Lung (tissue), 12 donors: ENCODE data around the gene POMGNT2. TPM values are rescaled to one million over a fixed set of nuclear protein-coding genes. Genes with fewer than 3 reads are reported as not detected.

ENCODE experiments used
- ATAC-seq: fragments of 200-7000 bp; cut with Tn5 transposase; one replicate; pipeline ENCODE4 v1.9.1; 2020; ENCODE audit warnings: moderate number of reproducible peaks; ENCODE audit not compliant: insufficient read depth, low FRiP score
- DNase-seq, 3 donors: peaks; one replicate each; pipeline ENCODE4 v3.0.0-alpha.2; 2013 to 2017
- H3K27ac ChIP-seq, 2 donors: one replicate each; pipeline ENCODE4 v1.5.1; 2013; ENCODE audit warnings: mild to moderate bottlenecking in 2 of 2, moderate library complexity in 2 of 2, control low read depth in 1 of 2, inconsistent platforms in 1 of 2, low read depth in 1 of 2, low read length in 1 of 2
- H3K27me3 ChIP-seq, 3 donors: one replicate each; pipeline ENCODE4 v1.5.1; 2013; ENCODE audit warnings: low read length in 2 of 3; ENCODE audit not compliant: control insufficient read depth in 3 of 3, insufficient read depth in 3 of 3
- H3K36me3 ChIP-seq, 4 donors: one replicate each; pipeline ENCODE4 v1.5.1; 2013; ENCODE audit warnings: low read length in 4 of 4, mild to moderate bottlenecking in 1 of 4, moderate library complexity in 1 of 4; ENCODE audit not compliant: control insufficient read depth in 4 of 4, insufficient read depth in 4 of 4
- H3K4me1 ChIP-seq, 5 donors: one replicate each; pipeline ENCODE4 v1.5.1; 2013; ENCODE audit warnings: low read length in 5 of 5, mild to moderate bottlenecking in 2 of 5, moderate library complexity in 1 of 5; ENCODE audit not compliant: control insufficient read depth in 5 of 5, insufficient read depth in 5 of 5
- H3K4me3 ChIP-seq: one replicate; pipeline ENCODE4 v1.5.1; 2013; ENCODE audit warnings: mild to moderate bottlenecking, control low read depth, moderate library complexity
- H3K9ac ChIP-seq, 2 donors: one replicate each; pipeline ENCODE4 v1.5.1; 2013; ENCODE audit warnings: low read length in 2 of 2, control low read depth in 1 of 2; ENCODE audit not compliant: insufficient read depth in 1 of 2
- H3K9me3 ChIP-seq, 4 donors: one replicate each; pipeline ENCODE4 v1.5.1; 2013; ENCODE audit warnings: low read length in 3 of 4, mild to moderate bottlenecking in 1 of 4, moderate library complexity in 1 of 4; ENCODE audit not compliant: control insufficient read depth in 4 of 4, insufficient read depth in 3 of 4
- CTCF ChIP-seq: IDR thresholded peaks from 2 replicates; pipeline ENCODE4 v1.5.1; 2012; ENCODE audit warnings: mild to moderate bottlenecking; ENCODE audit errors: control extremely low read depth, extremely low read depth
- WGBS, 2 donors: extraction: QIAGEN DNeasy Blood & Tissue Kit; methylation state at CpG; one replicate each; pipeline ENCODE4 v1.1.7; 2013; 5-methylcytosine and 5-hydroxymethylcytosine counted together
- polyA plus RNA-seq, 2 donors: library from polyadenylated mRNA; stranded (reverse); fragments of 200-250 nt; gene quantifications; one replicate each; pipeline ENCODE4 v1.2.1, GENCODE V29; 2013
- total RNA-seq, 2 donors: library from RNA; depleted of rRNA in 1 of 2; stranded (reverse); fragments of >200 nt in 1 of 2; gene quantifications; one replicate each; pipeline ENCODE4 v1.2.1, GENCODE V29; 2014 to 2021
- donor health status: control.
- donor health status: control.
- donor health status: Bipolar disorder and iron deficiency.
- donor health status: healthy.
- donor health status: DM: yes; HTN: yes; CAD: no.

The POMGNT2 gene
- total and polyA plus RNA-seq, 4 donors = 5.8 to 15.7 (median 13.1) TPM

GRCh38 chr3:43142472-43142871 lies 36.6 kb upstream of the POMGNT2 start:
- Histone ChIP-seq H3K9me3 (no peaks in the 10 kb centered on the region), H3K4me3 (no peak overlapping the region), H3K4me1 (peaks cover 0 to 2% (median 0%) of the 10 kb centered on the region in 5 donors), H3K36me3 (no peaks in the 10 kb centered on the region), H3K9ac (no peak overlapping the region), H3K27me3 (no peaks in the 10 kb centered on the region), H3K27ac (no peak overlapping the region)
- ATAC-seq (no peak), DNase-seq (no peak)
- TF ChIP-seq CTCF = no peak
- 36 to 52% methylated on average over 3 of the region's 3 CpGs for WGBS, 2 donors

- 84% methylated on average over 4 of the region's 4 CpGs for WGBS, 2 donors
- Histone ChIP-seq H3K27me3 (no peaks in the 10 kb centered on the region), H3K4me3 (no peak overlapping the region), H3K27ac (no peak overlapping the region), H3K36me3 (no peaks in the 10 kb centered on the region), H3K9me3 (peaks cover 0 to 5% (median 2%) of the 10 kb centered on the region in 4 donors), H3K9ac (no peak overlapping the region), H3K4me1 (peaks cover 0 to 2% (median 0%) of the 10 kb centered on the region in 5 donors)
- no peak for TF ChIP-seq CTCF
- DNase-seq = no peak
- no peak for ATAC-seq
Measured at GRCh38 chr3:43138488-43139231, 32.8 kb upstream of the POMGNT2 start.

- 77 to 84% methylated on average over 7 of the region's 7 CpGs for WGBS, 2 donors
- Histone ChIP-seq H3K9ac (no peak overlapping the region), H3K27ac (no peak overlapping the region), H3K9me3 (peaks cover 0 to 5% (median 2%) of the 10 kb centered on the region in 4 donors), H3K36me3 (no peaks in the 10 kb centered on the region), H3K4me3 (no peak overlapping the region), H3K27me3 (no peaks in the 10 kb centered on the region), H3K4me1 (no peaks in the 10 kb centered on the region)
- TF ChIP-seq CTCF = no peak
- ATAC-seq (no peak), DNase-seq (no peak)
Measured at GRCh38 chr3:43132870-43133636, 27.2 kb upstream of the POMGNT2 start.
